Measurements from ENCODE around the gene PRKN.
"Not testable (repeated sequence)": the region's sequence is repeated elsewhere in the genome, so short reads cannot be mapped to it uniquely, and the experiment has no call there.

Gene PRKN

GRCh38 chr6:161309774-161310173 lies 1417.8 kb downstream of the PRKN start:
- not testable (repeated sequence) for DNase-seq

GRCh38 chr6:161308075-161308655 lies 1419.4 kb downstream of the PRKN start:
- no peak for DNase-seq

DNA sequence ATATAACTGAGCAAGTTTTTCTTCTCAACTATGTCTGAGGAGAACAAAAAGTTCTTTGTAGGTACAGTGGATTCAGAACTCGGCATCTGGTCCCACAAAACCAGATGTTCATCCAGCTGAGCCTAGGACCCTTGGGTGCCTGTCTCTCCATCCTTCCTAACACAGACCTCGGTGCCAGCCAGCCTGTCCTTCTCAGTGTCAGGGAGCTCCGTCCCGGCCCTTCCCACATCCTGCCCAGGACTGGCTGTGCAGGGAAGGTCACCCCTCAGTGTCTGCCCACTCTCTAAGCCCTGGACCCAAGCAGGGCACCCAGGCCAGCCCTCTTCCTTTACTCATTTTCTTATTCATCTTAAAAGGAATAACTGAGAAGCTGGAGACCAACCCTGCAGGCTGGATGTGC lies 1421.7 kb downstream of the PRKN start:
- DNase-seq: no peak

- DNase-seq: no peak
Measured at GRCh38 chr6:161303628-161304340, 1423.8 kb downstream of the PRKN start.

DNA sequence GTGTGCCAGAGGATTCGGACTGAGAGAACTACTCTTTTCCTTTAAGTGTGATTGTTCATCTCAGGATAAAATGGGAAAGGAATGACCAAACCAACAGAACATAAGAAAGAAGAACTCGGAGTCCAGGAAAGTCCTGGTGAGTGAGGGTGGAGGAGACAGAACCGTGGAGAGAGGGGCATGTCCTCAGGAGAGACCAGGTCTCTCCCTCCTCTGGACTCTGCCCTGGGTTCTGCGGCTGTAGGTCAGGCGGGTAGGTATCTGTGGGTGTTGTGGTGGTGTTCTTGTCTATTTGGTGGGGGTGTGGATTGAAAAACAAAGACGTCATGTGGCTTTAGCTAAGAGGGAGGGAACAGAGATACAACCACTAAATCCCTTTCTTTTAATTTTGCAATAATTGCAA lies 1424.6 kb downstream of the PRKN start:
- DNase-seq: no peak

GRCh38 chr6:161301338-161301737 lies 1426.2 kb downstream of the PRKN start:
- DNase-seq: no peak

DNA sequence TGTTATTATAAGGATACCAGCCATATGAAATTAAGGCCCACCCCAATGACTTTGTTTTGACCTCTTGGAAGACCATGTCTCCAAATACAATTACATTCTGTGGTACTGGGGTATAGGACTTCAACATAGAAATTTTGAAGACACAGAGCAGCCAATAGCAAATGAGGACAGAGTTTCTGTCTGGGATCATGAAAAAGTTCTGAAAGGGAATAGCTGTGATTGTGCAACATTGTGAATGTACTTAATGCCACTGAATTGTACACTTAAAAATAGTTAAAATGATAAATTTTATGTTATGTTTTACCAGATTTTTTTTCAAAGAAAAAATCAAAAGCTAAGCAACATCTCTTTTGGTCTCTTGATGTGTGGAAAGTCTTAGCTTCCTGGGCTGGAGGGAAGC lies 1426.7 kb downstream of the PRKN start:
- no peak for DNase-seq

GRCh38 chr6:161299726-161300125 lies 1427.8 kb downstream of the PRKN start:
- no peak for DNase-seq
